Stimulated activated CD4-positive, alpha-beta T cell treated with anti-CD3 and anti-CD28 coated beads, Interleukin-2, amount 100 ng/mL, for 4 hours (primary cell): Measurements from ENCODE around the gene LYPD8.
"Not testable (repeated sequence)": the region's sequence is repeated elsewhere in the genome, so short reads cannot be mapped to it uniquely, and the experiment has no call there.

Experiments used
- DNase-seq: peaks from one replicate; pipeline ENCODE4 v3.0.0-alpha.2; 2020; ENCODE audit warnings: low read depth

LYPD8 gene

GRCh38 chr1:248755517-248755916 is at the start of gene LYPD8:
Gene LYPD8, minus strand, starts transcription at chr1:248755759. Its CDS starts 4,678 bp downstream, at chr1:248751081.
- DNase-seq: no peak

- DNase-seq: no peak
Measured at GRCh38 chr1:248804771-248805681, 49.5 kb upstream of the LYPD8 start.

GRCh38 chr1:248803501-248803900 is 47.9 kb upstream of the LYPD8 start:
- DNase-seq: not testable (repeated sequence)

- DNase-seq: no peak
Measured at GRCh38 chr1:248802454-248802853, 46.9 kb upstream of the LYPD8 start.

GRCh38 chr1:248800459-248800858 is 44.9 kb upstream of the LYPD8 start:
- no peak for DNase-seq

- no peak for DNase-seq
Measured at GRCh38 chr1:248798791-248799190, 43.2 kb upstream of the LYPD8 start.

GRCh38 chr1:248794663-248795062 is 39.1 kb upstream of the LYPD8 start:
- not testable (repeated sequence) for DNase-seq

GRCh38 chr1:248793592-248793991 is 38.0 kb upstream of the LYPD8 start:
- no peak for DNase-seq

- DNase-seq: no peak
Measured at GRCh38 chr1:248792342-248792741, 36.8 kb upstream of the LYPD8 start.

GRCh38 chr1:248791010-248791409 is 35.5 kb upstream of the LYPD8 start:
- no peak for DNase-seq

- no peak for DNase-seq
Measured at GRCh38 chr1:248790456-248790855, 34.9 kb upstream of the LYPD8 start.

GRCh38 chr1:248789337-248789736 is 33.8 kb upstream of the LYPD8 start:
- not testable (repeated sequence) for DNase-seq

- no peak for DNase-seq
Measured at GRCh38 chr1:248788327-248788726, 32.8 kb upstream of the LYPD8 start.

GRCh38 chr1:248787430-248787829 is 31.9 kb upstream of the LYPD8 start:
- DNase-seq: no peak

GRCh38 chr1:248786156-248786555 is 30.6 kb upstream of the LYPD8 start:
- no peak for DNase-seq

- no peak for DNase-seq
Measured at GRCh38 chr1:248783367-248783766, 27.8 kb upstream of the LYPD8 start.

GRCh38 chr1:248782416-248783141 is 27.0 kb upstream of the LYPD8 start:
- no peak for DNase-seq

GRCh38 chr1:248779350-248779749 is 23.8 kb upstream of the LYPD8 start:
- no peak for DNase-seq

GRCh38 chr1:248778906-248779305 is 23.3 kb upstream of the LYPD8 start:
- no peak for DNase-seq

- no peak for DNase-seq
Measured at GRCh38 chr1:248776991-248777390, 21.4 kb upstream of the LYPD8 start.

- DNase-seq: no peak
Measured at GRCh38 chr1:248775441-248775840, 19.9 kb upstream of the LYPD8 start.

GRCh38 chr1:248759644-248760043 is 4.1 kb upstream of the LYPD8 start:
- no peak for DNase-seq

GRCh38 chr1:248758352-248758751 is 2.8 kb upstream of the LYPD8 start:
- no peak for DNase-seq
